ENCODE data around the gene SI.
"Not testable (repeated sequence)": the region's sequence is repeated elsewhere in the genome, so short reads cannot be mapped to it uniquely, and the experiment has no call there.

SI gene

GRCh38 chr3:164951403-164951802, 126.9 kb downstream of the SI start:
- H3K36me3 Mint-ChIP-seq (ENCODE audit: insufficient read depth): not testable (repeated sequence)

GRCh38 chr3:164940745-164941144, 137.6 kb downstream of the SI start:
- H3K27ac Mint-ChIP-seq (ENCODE audit: low read depth): no peak overlapping the region
- H3K36me3 Mint-ChIP-seq (ENCODE audit: insufficient read depth): peaks cover 2% of the 10 kb centered on the region
- DNase-seq (ENCODE audit: low spot score in 2 of 2): no peak
- H3K4me1 Mint-ChIP-seq: no peaks in the 10 kb centered on the region
- H3K9me3 Mint-ChIP-seq: peaks cover 40% of the 10 kb centered on the region
- H3K4me3 Mint-ChIP-seq: no peak overlapping the region
- H3K27me3 Mint-ChIP-seq: no peaks in the 10 kb centered on the region
- no peak for ATAC-seq (replicated peaks; ENCODE audit: extremely low read depth, poor library complexity, severe bottlenecking)

More at GRCh38 chr3:164951403-164951802, 126.9 kb downstream of the SI start:
- H3K27me3 Mint-ChIP-seq; ATAC-seq (replicated peaks; ENCODE audit: extremely low read depth, poor library complexity, severe bottlenecking); H3K27ac Mint-ChIP-seq (ENCODE audit: low read depth); H3K4me3 Mint-ChIP-seq; DNase-seq (ENCODE audit: low spot score in 2 of 2); H3K4me1 Mint-ChIP-seq: not testable (repeated sequence)
- H3K9me3 Mint-ChIP-seq: peaks cover 22% of the 10 kb centered on the region

GRCh38 chr3:164929642-164930041, 148.7 kb downstream of the SI start:
- ATAC-seq (replicated peaks; ENCODE audit: extremely low read depth, poor library complexity, severe bottlenecking) (no peak), DNase-seq (ENCODE audit: low spot score in 2 of 2) (no peak)
- Mint-ChIP-seq H3K27me3 (no peaks in the 10 kb centered on the region), H3K36me3 (ENCODE audit: insufficient read depth) (peaks cover 1% of the 10 kb centered on the region), H3K27ac (ENCODE audit: low read depth) (no peak overlapping the region), H3K4me1 (no peaks in the 10 kb centered on the region), H3K4me3 (no peak overlapping the region), H3K9me3 (peaks cover 31% of the 10 kb centered on the region)

Data from central memory CD8-positive, alpha-beta T cell (primary cell).